ENCODE results near the gene HSD17B11.

DNA sequence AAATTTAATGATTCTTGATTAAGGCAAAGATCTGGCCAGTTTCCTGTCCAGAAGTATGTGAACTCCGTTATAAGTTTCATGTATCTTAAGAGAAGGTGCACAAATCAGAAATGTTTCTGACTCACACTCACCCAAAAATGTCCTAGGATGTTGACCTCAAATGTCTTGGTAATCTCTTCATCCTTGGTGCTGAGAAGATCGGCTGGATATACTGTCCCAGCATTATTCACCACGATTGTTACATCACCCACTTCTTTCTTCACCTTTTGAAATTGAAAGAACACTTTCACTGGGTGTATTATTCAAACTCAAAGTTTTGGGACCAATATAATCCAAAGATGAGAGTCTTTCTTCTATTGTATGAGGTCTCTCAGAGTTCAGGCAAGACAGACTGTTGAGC, 74.0 kb downstream of the HSD17B11 start:
- TF ChIP-seq, protein P1, sequence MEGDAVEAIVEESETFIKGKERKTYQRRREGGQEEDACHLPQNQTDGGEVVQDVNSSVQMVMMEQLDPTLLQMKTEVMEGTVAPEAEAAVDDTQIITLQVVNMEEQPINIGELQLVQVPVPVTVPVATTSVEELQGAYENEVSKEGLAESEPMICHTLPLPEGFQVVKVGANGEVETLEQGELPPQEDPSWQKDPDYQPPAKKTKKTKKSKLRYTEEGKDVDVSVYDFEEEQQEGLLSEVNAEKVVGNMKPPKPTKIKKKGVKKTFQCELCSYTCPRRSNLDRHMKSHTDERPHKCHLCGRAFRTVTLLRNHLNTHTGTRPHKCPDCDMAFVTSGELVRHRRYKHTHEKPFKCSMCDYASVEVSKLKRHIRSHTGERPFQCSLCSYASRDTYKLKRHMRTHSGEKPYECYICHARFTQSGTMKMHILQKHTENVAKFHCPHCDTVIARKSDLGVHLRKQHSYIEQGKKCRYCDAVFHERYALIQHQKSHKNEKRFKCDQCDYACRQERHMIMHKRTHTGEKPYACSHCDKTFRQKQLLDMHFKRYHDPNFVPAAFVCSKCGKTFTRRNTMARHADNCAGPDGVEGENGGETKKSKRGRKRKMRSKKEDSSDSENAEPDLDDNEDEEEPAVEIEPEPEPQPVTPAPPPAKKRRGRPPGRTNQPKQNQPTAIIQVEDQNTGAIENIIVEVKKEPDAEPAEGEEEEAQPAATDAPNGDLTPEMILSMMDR (IDR thresholded peaks at IDR 0.05): no peak
- TF ChIP-seq POLR2A (IDR thresholded peaks at IDR 0.05) (no peak), POLR2AphosphoS5 (IDR thresholded peaks at IDR 0.05; ENCODE audit: insufficient read depth in 1 of 2, low read depth in 1 of 2) (no peak)
